HUES48 (cell line): Measurements from ENCODE around the gene FRS3.

Experiments
- H3K27ac ChIP-seq: one replicate; pipeline ENCODE4 v1.7.0; 2013; ENCODE audit warnings: low read depth, low read length, inconsistent platforms
- H3K27me3 ChIP-seq: 2 replicates; pipeline ENCODE4 v1.6.1; 2013; ENCODE audit warnings: mild to moderate bottlenecking, low read length; ENCODE audit not compliant: control insufficient read depth, insufficient read depth
- H3K36me3 ChIP-seq: 2 replicates; pipeline ENCODE4 v1.6.1; 2013; ENCODE audit warnings: low read length; ENCODE audit not compliant: control insufficient read depth, insufficient read depth
- H3K4me1 ChIP-seq: 2 replicates; pipeline ENCODE4 v1.6.1; 2013; ENCODE audit warnings: mild to moderate bottlenecking, low read length; ENCODE audit not compliant: control insufficient read depth, insufficient read depth
- H3K4me3 ChIP-seq: 2 replicates; pipeline ENCODE4 v1.5.1; 2013; ENCODE audit warnings: mild to moderate bottlenecking, low read depth, low read length
- H3K9ac ChIP-seq: 2 replicates; pipeline ENCODE4 v1.6.1; 2013; ENCODE audit warnings: mild to moderate bottlenecking, low read depth, low read length, moderate library complexity
- H3K9me3 ChIP-seq: 2 replicates; pipeline ENCODE4 v1.6.1; 2013; ENCODE audit warnings: low read length; ENCODE audit not compliant: control insufficient read depth, insufficient read depth

The FRS3 gene

GRCh38 chr6:41732149-41732548 is 47.6 kb downstream of the FRS3 start:
- no peak overlapping the region for H3K27ac ChIP-seq
- H3K4me1 ChIP-seq = peaks cover 47% of the 10 kb centered on the region
- peaks cover 2% of the 10 kb centered on the region; the same call in 1 of the 2 replicates for H3K27me3 ChIP-seq
- H3K4me3 ChIP-seq = no peak overlapping the region
- no peak overlapping the region for H3K9ac ChIP-seq
- no peaks in the 10 kb centered on the region for H3K9me3 ChIP-seq
- no peaks in the 10 kb centered on the region for H3K36me3 ChIP-seq

- Histone ChIP-seq H3K9ac (no peak overlapping the region), H3K27me3 (peaks cover 2% of the 10 kb centered on the region; the same call in 1 of the 2 replicates), H3K4me3 (no peak overlapping the region), H3K4me1 (peaks cover 47% of the 10 kb centered on the region), H3K9me3 (no peaks in the 10 kb centered on the region), H3K36me3 (no peaks in the 10 kb centered on the region), H3K27ac (no peak overlapping the region)
These were observed 48.1 kb downstream of the FRS3 start for GRCh38 chr6:41731561-41732086.

- Histone ChIP-seq H3K36me3 (no peaks in the 10 kb centered on the region), H3K9ac (no peak overlapping the region), H3K27me3 (peaks cover 2% of the 10 kb centered on the region; the same call in 1 of the 2 replicates), H3K27ac (no peak overlapping the region), H3K4me3 (no peak overlapping the region), H3K4me1 (peaks cover 44% of the 10 kb centered on the region), H3K9me3 (no peaks in the 10 kb centered on the region)
These were observed 48.9 kb downstream of the FRS3 start for GRCh38 chr6:41730531-41731436.

DNA sequence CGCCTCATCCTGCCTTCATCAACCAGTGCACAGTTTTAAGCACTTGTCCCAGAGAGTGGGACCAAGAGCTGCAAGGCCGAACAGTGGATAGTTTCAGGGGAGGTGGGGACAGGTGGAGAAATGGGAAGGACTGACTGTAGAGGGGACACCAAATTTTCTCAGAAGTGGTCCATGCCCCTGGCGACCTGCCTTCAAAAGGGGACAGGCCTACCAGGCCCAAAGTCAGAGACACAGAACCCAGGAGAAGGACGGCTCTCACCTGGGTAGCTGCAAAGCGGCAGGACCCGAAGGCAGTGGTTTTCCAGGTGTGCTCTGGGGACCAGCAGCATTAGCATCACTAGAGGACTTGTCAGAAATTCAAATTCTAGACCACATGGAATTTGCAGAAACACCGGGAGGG is 50.1 kb downstream of the FRS3 start:
- H3K9ac ChIP-seq = no peak overlapping the region
- H3K27ac ChIP-seq = no peak overlapping the region
- H3K4me1 ChIP-seq = peaks cover 42% of the 10 kb centered on the region
- no peaks in the 10 kb centered on the region for H3K9me3 ChIP-seq
- no peaks in the 10 kb centered on the region for H3K36me3 ChIP-seq
- peaks cover 2% of the 10 kb centered on the region; the same call in 1 of the 2 replicates for H3K27me3 ChIP-seq
- H3K4me3 ChIP-seq = no peak overlapping the region

DNA sequence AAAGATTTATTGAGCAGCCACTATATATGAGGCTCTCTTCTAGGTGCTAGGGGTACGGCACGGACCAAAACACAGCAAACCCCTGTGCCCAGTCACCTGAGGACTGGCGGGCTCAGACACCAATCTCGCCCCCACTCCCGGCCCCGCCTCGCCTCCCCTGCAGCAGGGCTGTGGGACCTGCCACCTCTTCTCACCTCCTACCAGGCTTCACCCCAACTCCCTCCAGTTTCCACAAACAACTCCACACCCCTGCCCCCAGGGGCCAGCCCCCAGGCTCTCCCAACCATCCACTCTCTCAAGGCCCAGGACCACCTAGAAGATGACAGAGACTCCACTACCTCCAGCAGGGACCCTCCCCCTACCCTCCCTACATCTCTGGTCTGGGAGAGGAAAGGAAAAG is 50.7 kb downstream of the FRS3 start:
- Histone ChIP-seq H3K9ac (no peak overlapping the region), H3K4me1 (peaks cover 45% of the 10 kb centered on the region), H3K27ac (no peak overlapping the region), H3K9me3 (no peaks in the 10 kb centered on the region), H3K4me3 (no peak overlapping the region), H3K27me3 (peaks cover 2% of the 10 kb centered on the region; the same call in 1 of the 2 replicates), H3K36me3 (no peaks in the 10 kb centered on the region)

DNA sequence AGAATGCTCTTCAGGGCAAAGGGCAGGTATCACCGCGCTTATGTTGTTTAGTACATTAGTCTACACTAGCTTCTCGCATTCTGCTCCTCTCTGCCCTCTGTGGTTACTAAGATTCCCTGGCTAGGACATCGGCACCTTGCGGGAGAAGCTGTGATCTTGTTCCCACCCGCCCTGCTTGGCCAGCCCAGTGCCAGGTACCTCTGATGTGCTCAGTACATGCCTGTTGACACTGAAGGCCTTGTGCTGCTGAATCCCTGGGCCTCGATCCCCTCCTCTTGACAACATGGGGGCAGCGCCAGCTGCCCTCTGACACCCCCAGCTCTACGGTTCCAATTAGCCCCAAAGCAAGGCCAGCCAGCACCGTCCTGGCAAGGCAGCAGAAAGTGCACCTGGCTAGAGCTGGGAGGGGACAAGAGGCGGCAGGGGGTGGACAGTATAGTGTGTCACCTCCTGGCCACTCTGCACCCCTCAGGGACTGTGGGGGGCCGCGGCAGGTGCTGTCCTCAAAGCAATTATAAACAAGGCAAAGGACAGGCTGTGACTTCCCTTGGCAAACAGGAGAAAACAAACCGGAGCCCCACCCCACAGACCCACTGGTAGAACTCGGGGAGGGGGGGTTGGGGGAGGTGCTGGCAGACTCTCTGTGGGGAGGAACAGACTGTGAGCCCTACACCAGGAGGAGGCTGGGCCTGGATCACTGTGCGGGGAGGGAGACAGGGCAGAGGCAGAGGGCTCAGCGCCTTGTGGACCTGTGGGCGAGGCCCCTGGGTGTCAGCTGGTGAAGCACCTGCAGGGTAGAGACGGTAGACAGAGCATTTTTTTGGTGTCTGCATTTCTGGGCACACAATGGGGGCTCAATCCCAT is 51.4 kb downstream of the FRS3 start:
- Histone ChIP-seq H3K9me3 (no peaks in the 10 kb centered on the region), H3K27me3 (peaks cover 2% of the 10 kb centered on the region; the same call in 1 of the 2 replicates), H3K4me1 (peaks cover 47% of the 10 kb centered on the region), H3K36me3 (no peaks in the 10 kb centered on the region), H3K4me3 (no peak overlapping the region), H3K27ac (no peak overlapping the region), H3K9ac (no peak overlapping the region)

DNA sequence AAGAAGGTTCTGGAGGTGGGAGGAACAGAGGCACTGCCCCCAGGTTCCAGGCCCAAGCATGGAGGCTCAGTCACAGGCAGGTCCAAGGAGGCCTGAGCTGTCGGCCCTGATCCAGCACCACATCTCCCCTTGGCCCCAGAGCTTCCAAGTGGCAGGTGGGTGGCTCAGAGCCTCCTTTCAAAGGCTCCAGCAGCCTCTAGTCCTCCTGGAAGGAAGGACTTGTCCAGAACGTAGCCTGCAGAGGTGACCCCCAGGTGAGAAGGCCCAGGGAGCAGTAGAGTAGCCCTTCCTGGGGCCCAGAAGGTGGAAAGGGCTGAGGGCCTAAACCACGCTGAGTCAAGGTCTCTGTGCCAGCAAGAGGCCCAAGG is 52.0 kb downstream of the FRS3 start:
- H3K27ac ChIP-seq = no peak overlapping the region
- no peaks in the 10 kb centered on the region for H3K36me3 ChIP-seq
- H3K4me3 ChIP-seq = no peak overlapping the region
- 0 out of 2 replicates have a peak, but pooled peaks cover 2% of the 10 kb centered on the region for H3K27me3 ChIP-seq
- H3K9ac ChIP-seq = no peak overlapping the region
- H3K4me1 ChIP-seq = peaks cover 46% of the 10 kb centered on the region
- no peaks in the 10 kb centered on the region for H3K9me3 ChIP-seq

DNA sequence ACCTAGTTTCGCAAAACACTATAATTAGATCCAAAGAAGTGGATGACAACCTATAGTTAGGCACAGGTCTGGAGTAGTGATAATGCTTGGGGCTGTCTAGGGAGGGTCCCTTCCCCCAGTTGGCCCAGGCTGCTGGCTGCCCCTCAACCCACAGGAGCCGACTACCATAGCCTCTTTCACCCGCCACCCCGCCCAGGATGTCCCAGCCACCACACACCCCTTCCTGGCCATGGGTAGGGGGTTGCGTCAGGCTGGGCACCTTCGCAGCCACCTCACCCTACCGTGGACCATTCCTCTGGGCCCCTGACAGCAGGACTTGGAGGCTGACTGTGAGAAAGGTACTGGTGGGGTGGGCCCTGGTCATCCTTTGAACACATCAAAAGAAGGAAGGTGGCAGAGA is 52.8 kb downstream of the FRS3 start:
- H3K4me3 ChIP-seq = no peak overlapping the region
- H3K27me3 ChIP-seq = no peaks in the 10 kb centered on the region
- peaks cover 43% of the 10 kb centered on the region for H3K4me1 ChIP-seq
- H3K9ac ChIP-seq = no peak overlapping the region
- no peaks in the 10 kb centered on the region for H3K36me3 ChIP-seq
- H3K9me3 ChIP-seq = no peaks in the 10 kb centered on the region
- no peak overlapping the region for H3K27ac ChIP-seq

GRCh38 chr6:41724586-41725501 is 54.9 kb downstream of the FRS3 start:
- Histone ChIP-seq H3K27ac (no peak overlapping the region), H3K4me1 (peaks cover 29% of the 10 kb centered on the region), H3K27me3 (no peaks in the 10 kb centered on the region), H3K9ac (no peak overlapping the region), H3K4me3 (no peak overlapping the region), H3K36me3 (no peaks in the 10 kb centered on the region), H3K9me3 (no peaks in the 10 kb centered on the region)

DNA sequence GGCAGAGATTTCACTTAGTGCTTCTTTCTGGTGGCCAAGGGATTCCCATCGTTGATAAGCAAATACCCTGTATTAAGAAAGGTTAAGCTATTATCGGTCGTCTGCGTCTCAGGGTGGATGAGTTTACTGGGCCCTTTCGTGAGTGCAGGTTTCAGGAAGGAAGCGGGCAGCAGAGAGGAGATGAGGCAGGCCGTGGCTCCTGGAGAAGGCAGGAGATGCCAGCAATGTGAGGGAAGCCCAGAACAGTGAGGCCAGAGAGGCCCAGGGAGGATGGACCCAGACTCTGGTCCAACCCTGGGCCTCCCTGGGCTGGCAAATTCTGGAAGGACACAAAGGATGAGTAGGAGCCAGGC is 55.5 kb downstream of the FRS3 start:
- Histone ChIP-seq H3K9ac (no peak overlapping the region), H3K27me3 (no peaks in the 10 kb centered on the region), H3K27ac (no peak overlapping the region), H3K36me3 (no peaks in the 10 kb centered on the region), H3K4me1 (peaks cover 23% of the 10 kb centered on the region), H3K4me3 (no peak overlapping the region), H3K9me3 (no peaks in the 10 kb centered on the region)
